NK-92 (cell line): Measurements from ENCODE around the gene RAB5B.
"Not testable (repeated sequence)": the region's sequence is repeated elsewhere in the genome, so short reads cannot be mapped to it uniquely, and the experiment has no call there.

Source experiments
- DNase-seq: peaks from one replicate; lab custom pipeline; 2025; ENCODE audit not compliant: unreplicated experiment; lab: John Stamatoyannopoulos, UW

Gene RAB5B

DNA sequence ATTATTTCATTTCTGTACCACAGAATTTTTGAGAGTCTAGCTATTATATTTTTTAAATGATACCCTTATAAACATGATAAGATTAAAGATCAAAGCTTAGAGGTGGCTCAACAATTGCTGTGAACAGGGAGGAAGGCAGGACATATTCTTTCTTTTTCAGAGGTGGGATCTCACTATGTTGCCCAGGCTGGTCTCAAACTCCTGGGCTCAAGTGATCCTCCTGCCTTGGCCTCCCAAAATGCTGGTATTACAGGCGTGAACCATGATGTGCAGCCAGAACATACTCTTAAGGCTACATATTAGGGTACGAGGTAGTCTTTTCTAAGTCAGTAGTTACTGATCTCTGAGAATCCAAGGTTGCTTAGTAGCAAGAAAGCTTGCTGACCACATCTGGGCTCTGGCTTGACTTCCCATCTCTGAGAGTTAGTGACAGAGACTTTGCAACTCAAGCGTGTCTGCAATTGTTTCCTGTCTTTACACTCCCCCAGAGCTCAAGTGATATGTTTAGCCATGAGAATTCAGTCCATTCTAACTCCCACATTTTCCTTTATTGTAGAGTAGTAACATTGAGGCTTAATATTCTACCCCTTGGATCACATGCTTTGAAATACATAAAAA, 8.6 kb downstream of the RAB5B start:
- no peak for DNase-seq

GRCh38 chr12:55983232-55983842, 9.5 kb downstream of the RAB5B start:
- no peak for DNase-seq

DNA sequence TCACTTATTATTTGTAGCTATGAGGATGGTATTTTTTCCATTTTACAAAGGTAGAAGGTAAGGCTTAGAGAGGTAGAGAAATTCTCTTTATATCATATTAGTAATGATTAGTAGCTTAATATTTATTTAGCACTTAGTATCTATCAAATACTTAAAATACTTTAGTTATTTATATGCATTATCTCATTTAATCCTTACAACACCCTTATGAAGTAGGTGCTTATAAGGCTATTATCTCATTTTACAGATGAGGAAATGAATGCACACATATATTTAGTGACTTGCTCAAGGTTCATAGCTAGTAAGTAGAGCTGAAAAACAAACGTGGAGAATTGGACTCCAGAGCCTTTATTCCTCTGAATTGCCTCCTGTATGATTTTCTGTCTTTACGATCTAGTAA, 11.0 kb downstream of the RAB5B start:
- DNase-seq, result no peak

GRCh38 chr12:55985341-55985740, 11.5 kb downstream of the RAB5B start:
- no peak for DNase-seq

- DNase-seq, result not testable (repeated sequence)
These were observed 12.1 kb downstream of the RAB5B start for GRCh38 chr12:55985976-55986375.

DNA sequence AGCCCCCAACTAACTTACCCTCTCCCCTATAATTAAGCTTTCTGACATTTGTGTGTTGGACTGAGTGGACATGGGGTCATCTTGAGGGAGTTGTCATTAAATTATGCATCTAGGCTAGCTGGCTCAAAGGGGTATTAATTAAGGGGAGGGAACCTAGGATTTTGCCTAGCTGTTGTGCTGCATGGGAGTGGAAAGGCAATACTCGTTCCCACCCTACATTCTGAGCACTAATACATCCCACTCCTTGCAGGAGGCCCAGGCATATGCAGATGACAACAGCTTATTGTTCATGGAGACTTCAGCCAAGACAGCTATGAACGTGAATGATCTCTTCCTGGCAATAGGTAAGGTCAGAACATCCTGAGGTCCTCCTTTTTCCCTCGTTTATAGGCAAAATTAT, 17.2 kb downstream of the RAB5B start:
- DNase-seq, result no peak

GRCh38 chr12:55993230-55993853, 19.5 kb downstream of the RAB5B start:
- DNase-seq, result no peak

GRCh38 chr12:55995366-55995765, 21.5 kb downstream of the RAB5B start:
- no peak for DNase-seq

- no peak for DNase-seq
These were observed 22.4 kb downstream of the RAB5B start for GRCh38 chr12:55996201-55996714.

- DNase-seq, result no peak
These were observed 23.0 kb downstream of the RAB5B start, which contains the start of gene SUOX for GRCh38 chr12:55996715-55997534. TSS of gene SUOX (plus strand) at chr12:55997276. CDS start at chr12:56002222, 4,946 bp downstream.

- DNase-seq, result no peak
These were observed 23.6 kb downstream of the RAB5B start for GRCh38 chr12:55997535-55997859.

- not testable (repeated sequence) for DNase-seq
These were observed 25.6 kb downstream of the RAB5B start for GRCh38 chr12:55999522-55999921.

GRCh38 chr12:55999999-56000540, 26.2 kb downstream of the RAB5B start:
- DNase-seq, result not testable (repeated sequence)

DNA sequence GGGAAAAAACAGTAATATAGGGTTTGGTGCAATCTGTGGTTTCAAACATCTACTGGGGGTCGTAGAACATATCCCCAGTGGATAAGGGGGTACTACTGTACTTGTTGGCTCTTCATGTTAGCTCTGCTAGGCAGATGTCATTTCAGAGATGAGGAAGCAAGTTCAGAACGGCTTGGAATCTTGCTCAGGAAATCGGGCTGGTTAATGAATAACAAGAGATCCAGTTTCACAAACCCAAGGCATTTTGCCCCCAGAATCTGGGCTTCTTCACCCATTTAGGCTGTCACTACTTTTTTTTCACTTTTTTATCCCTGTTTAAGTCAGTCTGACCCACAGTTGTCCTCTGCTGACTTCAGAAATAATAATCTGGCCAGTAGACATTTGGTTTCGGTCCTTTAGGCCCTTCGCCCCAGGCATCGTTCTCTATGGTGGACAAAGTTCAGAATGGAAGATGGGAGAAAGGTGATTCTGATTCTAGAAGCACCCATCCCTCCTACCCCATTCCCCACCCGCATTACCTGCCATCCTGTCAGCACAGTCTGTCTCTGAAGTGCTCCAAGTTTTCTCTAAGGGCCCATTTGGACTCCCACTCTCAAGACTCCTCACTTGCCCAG, 27.7 kb downstream of the RAB5B start:
- DNase-seq, result no peak

DNA sequence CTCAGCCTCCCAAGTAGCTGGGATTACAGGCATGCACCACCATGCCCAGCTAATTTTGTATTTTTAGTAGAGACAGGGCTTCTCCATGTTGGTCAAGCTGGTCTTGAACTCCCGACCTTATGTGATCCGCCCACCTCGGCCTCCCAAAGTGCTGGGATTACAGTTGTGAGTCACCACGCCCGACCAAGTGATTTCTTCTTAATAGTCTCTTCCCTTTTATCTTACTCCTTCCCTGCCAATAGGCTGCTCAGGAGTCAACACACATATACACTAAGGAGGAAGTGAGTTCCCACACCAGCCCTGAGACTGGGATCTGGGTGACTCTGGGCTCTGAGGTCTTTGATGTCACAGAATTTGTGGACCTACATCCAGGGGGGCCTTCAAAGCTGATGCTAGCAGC, 29.5 kb downstream of the RAB5B start:
- DNase-seq, result not testable (repeated sequence)

- DNase-seq, result no peak
These were observed 30.3 kb downstream of the RAB5B start for GRCh38 chr12:56004211-56004610.

- no peak for DNase-seq
These were observed 34.0 kb downstream of the RAB5B start for GRCh38 chr12:56007564-56008559.

GRCh38 chr12:56010111-56010570, 36.3 kb downstream of the RAB5B start:
- no peak for DNase-seq

DNA sequence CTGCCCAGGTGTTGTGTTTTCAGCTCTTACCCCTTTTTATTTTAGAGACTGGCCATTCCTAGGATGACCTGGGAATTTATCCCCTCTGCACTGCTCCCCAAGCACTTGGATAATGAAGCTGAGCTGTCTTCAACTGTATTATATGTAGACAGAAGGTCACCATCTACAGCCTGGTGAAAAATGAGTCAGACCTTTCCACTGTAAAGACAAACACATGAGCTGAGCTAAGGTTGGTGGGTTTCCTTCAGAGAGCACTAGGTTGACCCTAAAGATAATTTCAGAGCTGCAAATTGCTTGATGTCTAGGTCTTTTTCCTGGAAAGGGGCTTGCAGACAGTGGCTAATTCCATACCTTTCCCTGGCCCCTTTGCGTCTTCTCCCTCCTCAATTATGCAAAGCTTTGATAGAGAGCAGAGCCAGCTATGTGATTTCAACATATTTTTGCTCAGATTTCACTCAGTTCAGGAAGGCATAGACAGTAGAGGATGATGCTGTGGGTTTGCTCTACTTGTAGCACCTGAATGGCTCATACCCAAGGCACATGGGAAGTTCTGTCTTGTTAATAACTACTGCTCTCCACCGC, 37.7 kb downstream of the RAB5B start:
- DNase-seq, result no peak
